T-cell (primary cell): Measurements from ENCODE around the gene PFKFB2. TPM values are rescaled to one million over a fixed set of nuclear protein-coding genes. Genes with fewer than 3 reads are reported as not detected.
A peak's percentile ranks its signal among the peaks of the same experiment; 100 is the strongest.

ENCODE experiments used
- ATAC-seq, 4 experiments: fragments of 200-7000 bp in 3 of 4; fragments of 150-1000 bp in 1 of 4; cut with Tn5 transposase; replicated peaks in 1 of 4; 1 replicate in 3 of 4; 2 replicates in 1 of 4; pipeline ENCODE4 v1.10.0; 2021; ENCODE audit warnings: moderate library complexity in 3 of 4, mild to moderate bottlenecking in 2 of 4, moderate number of reproducible peaks in 1 of 4
- CTCF ChIA-PET, 2 donors: fragments of 300-600 bp; sonication (Branson Sonifier 250); formaldehyde crosslinking; loops; one replicate each; lab custom pipeline; 2022; ENCODE audit warnings: antibody characterized with exemption in 2 of 2; lab: Charles Lee
- POLR2A ChIA-PET, 2 donors: fragments of 300-600 bp; sonication (Branson Sonifier 250); formaldehyde crosslinking; loops; one replicate each; lab custom pipeline; 2022; ENCODE audit warnings: antibody characterized with exemption in 2 of 2; lab: Charles Lee
- DNase-seq, 35 experiments: peaks; one replicate each; pipeline versions ENCODE4 v3.0.0 to v3.0.0-alpha.2; 2013 to 2023
- H3K27ac ChIP-seq: one replicate; pipeline ENCODE4 v1.5.1; 2013; ENCODE audit warnings: low read length
- H3K27me3 ChIP-seq, 2 experiments: replicated peaks in 1 of 2; 1 replicate in 1 of 2; 2 replicates in 1 of 2; pipeline versions ENCODE4 v1.6.1 to v1.7.0; 2013; ENCODE audit warnings: low read length in 1 of 2, mixed read lengths in 1 of 2; ENCODE audit not compliant: control insufficient read depth in 2 of 2, insufficient read depth in 2 of 2; ENCODE audit errors: extremely low read depth in 1 of 2
- H3K36me3 ChIP-seq, 2 donors: 1 replicate in 1 of 2; 2 replicates in 1 of 2; pipeline versions ENCODE4 v1.6.1 to v1.7.0; 2013; ENCODE audit warnings: low read length in 1 of 2; ENCODE audit not compliant: control insufficient read depth in 2 of 2, insufficient read depth in 1 of 2; ENCODE audit errors: extremely low read depth in 1 of 2
- H3K4me1 ChIP-seq, 2 experiments: 1 replicate in 1 of 2; 2 replicates in 1 of 2; pipeline versions ENCODE4 v1.6.1 to v1.7.0; 2013; ENCODE audit warnings: low read length in 2 of 2, mixed read lengths in 1 of 2; ENCODE audit not compliant: insufficient read depth in 2 of 2, control insufficient read depth in 1 of 2; ENCODE audit errors: extremely low read depth in 1 of 2
- H3K4me3 ChIP-seq, 2 donors: 1 replicate in 1 of 2; 2 replicates in 1 of 2; pipeline versions ENCODE4 v1.5.1 to v1.7.0; 2013; ENCODE audit warnings: mild to moderate bottlenecking in 2 of 2, low read length in 1 of 2, moderate library complexity in 1 of 2; ENCODE audit not compliant: control insufficient read depth in 1 of 2; ENCODE audit errors: extremely low read depth in 1 of 2
- H3K9me3 ChIP-seq: 2 replicates; pipeline ENCODE4 v1.7.0; 2013
- H3K27ac Mint-ChIP-seq, 2 donors: one replicate each; pipeline ENCODE4 v1.8.0; 2020 to 2021; ENCODE audit warnings: mild to moderate bottlenecking in 2 of 2, mixed read lengths in 2 of 2
- H3K27me3 Mint-ChIP-seq, 2 donors: one replicate each; pipeline ENCODE4 v1.8.0; 2021 to 2022; ENCODE audit warnings: mixed read lengths in 2 of 2
- H3K36me3 Mint-ChIP-seq: one replicate; pipeline ENCODE4 v1.8.0; 2021; ENCODE audit warnings: mixed read lengths
- H3K4me1 Mint-ChIP-seq, 3 donors: one replicate each; pipeline ENCODE4 v1.8.0; 2020 to 2022; ENCODE audit warnings: mixed read lengths in 3 of 3, mild to moderate bottlenecking in 1 of 3
- H3K4me3 Mint-ChIP-seq, 3 donors: one replicate each; pipeline ENCODE4 v1.8.0; 2020 to 2022; ENCODE audit warnings: mild to moderate bottlenecking in 3 of 3, mixed read lengths in 3 of 3, moderate library complexity in 3 of 3
- H3K9me3 Mint-ChIP-seq, 3 donors: one replicate each; pipeline ENCODE4 v1.8.0; 2020 to 2022; ENCODE audit warnings: mixed read lengths in 3 of 3
- WGBS: methylation state at CpG from one replicate; pipeline ENCODE4 v1.1.5; 2013; ENCODE audit warnings: missing lambda C conversion rate; ENCODE audit not compliant: insufficient coverage; 5-methylcytosine and 5-hydroxymethylcytosine counted together
- total RNA-seq, 35 experiments: library from RNA in 6 of 35; stranded (reverse) in 6 of 35; fragments of 120-200 nt in 1 of 35; gene quantifications; one replicate each; pipeline versions ENCODE4 v1.2.1 to v1.2.4 and lab custom pipeline; 2013 to 2026

Gene PFKFB2
- total RNA-seq, 5 donors from 2014 or later (not counting 1 experiment from before 2014, with no cell fraction given): 1.6 to 4.7 (median 3.2) TPM

DNA sequence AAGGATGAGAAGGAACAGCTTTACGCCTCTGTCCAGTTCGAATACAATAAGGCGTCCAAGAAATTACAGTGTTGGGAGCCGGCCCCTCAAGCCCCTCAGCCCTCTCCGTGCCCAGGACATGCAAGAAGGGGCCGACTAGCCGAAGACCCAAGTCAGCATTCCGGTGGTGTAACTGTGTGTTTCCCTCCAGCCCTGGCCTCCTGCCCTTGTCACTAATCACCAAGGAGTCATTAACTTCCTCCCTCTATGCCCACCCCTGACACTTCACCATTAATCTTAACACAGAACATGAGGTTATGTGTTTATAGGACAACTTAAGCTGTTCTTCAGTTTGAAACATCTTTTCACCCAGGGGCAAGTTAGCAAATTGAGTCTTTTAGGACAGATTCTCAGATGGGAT, 19.2 kb downstream of the PFKFB2 start:
- no peak for ATAC-seq
- Mint-ChIP-seq H3K27me3 (no peaks in the 10 kb centered on the region), H3K4me1 (peaks cover 30 to 38% (median 37%) of the 10 kb centered on the region in 3 donors), H3K9me3 (no peaks in the 10 kb centered on the region), H3K4me3 (peak overlapping the region in 1 of 3 donors; percentile 55), H3K27ac (no peak overlapping the region), H3K36me3 (peaks cover 9% of the 10 kb centered on the region)
- Histone ChIP-seq H3K27me3 (no peaks in the 10 kb centered on the region), H3K9me3 (no peaks in the 10 kb centered on the region), H3K36me3 (no peaks in the 10 kb centered on the region), H3K27ac (no peak overlapping the region), H3K4me3 (no peak overlapping the region), H3K4me1 (peaks cover 24 to 28% of the 10 kb centered on the region in 2 experiments)
- ChIA-PET CTCF (interaction anchor here in 1 of 2 donors (1.0 to 1.1 kb wide), 2 partner anchors 22 to 333 kb away, joined by 3 read pairs; no protein-coding TSS in a partner anchor), POLR2A (no interaction called here)
- 89% methylated on average over 6 of the region's 8 CpGs for WGBS
- no peak for DNase-seq

DNA sequence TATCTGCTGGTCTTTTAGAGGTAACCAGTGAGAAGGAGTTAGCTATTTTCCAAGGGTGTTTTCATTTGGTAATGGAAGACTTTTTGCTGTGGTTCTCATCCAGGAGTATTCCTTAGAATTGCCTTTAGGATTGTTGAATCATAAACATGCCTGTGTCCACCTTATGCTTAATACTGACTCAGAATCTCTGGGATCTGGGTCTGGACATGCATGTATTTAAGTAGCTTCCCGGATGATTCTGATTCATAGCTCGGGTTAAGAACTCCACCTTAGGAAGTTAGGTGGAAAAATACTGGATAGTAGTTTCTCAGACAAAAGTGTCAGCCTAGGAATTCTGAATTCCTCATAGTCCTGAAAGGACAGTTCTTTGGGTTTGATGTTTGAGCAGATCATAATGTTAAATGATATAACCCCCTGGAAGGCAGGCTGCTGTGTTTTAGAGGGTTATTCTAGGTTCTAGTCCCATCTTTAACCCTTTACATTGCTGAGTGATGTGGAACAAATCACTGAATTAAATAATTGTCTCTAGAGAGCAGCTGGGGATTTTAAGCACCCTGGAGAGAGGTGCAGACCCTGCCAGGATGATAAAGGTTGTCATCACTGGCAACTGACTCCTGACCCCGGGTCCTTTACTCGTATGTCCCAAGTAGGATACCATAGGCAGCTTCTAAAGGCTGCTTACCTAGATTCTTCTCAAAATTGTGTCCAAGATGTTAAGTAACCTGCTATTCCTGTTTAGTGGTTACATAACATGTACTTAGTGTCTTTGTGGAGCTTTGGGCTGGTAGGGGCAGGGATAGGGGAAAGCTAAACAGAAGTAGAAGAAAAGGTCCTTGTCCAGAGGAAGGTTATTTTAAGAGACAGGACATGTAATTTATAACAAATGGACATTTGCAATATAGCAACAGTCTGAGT, 21.1 kb downstream of the PFKFB2 start:
- Histone ChIP-seq H3K9me3 (no peaks in the 10 kb centered on the region), H3K36me3 (no peaks in the 10 kb centered on the region), H3K27ac (no peak overlapping the region), H3K27me3 (no peaks in the 10 kb centered on the region), H3K4me1 (peaks cover 21 to 28% of the 10 kb centered on the region in 2 experiments), H3K4me3 (no peak overlapping the region)
- H3K4me3 Mint-ChIP-seq: no peak overlapping the region
- CTCF ChIA-PET: interaction anchor here in 1 of 2 donors (1.5 kb wide), 1 partner anchor 21 kb away, joined by 8 read pairs; the partner anchor contains the start of gene PFKFB2
- no peaks in the 10 kb centered on the region for H3K9me3 Mint-ChIP-seq
- H3K4me1 Mint-ChIP-seq: peaks cover 26 to 37% (median 34%) of the 10 kb centered on the region in 3 donors
- H3K36me3 Mint-ChIP-seq: peaks cover 6% of the 10 kb centered on the region
- no peak for ATAC-seq
- POLR2A ChIA-PET: no interaction called here
- no peak for DNase-seq
- H3K27ac Mint-ChIP-seq: no peak overlapping the region
- no peaks in the 10 kb centered on the region for H3K27me3 Mint-ChIP-seq
- WGBS: no CpG with 5 or more reads among the region's 4 CpGs

- 95% methylated on average over 3 of the region's 5 CpGs for WGBS
- Mint-ChIP-seq H3K27ac (no peak overlapping the region), H3K9me3 (no peaks in the 10 kb centered on the region), H3K36me3 (peaks cover 4% of the 10 kb centered on the region), H3K4me1 (peaks cover 8 to 16% (median 13%) of the 10 kb centered on the region in 3 donors), H3K27me3 (peaks cover 0 to 4% of the 10 kb centered on the region in 2 donors), H3K4me3 (no peak overlapping the region)
- Histone ChIP-seq H3K4me3 (no peak overlapping the region), H3K27ac (no peak overlapping the region), H3K9me3 (no peaks in the 10 kb centered on the region), H3K4me1 (peaks cover 6 to 7% of the 10 kb centered on the region in 2 experiments), H3K36me3 (no peaks in the 10 kb centered on the region), H3K27me3 (no peaks in the 10 kb centered on the region)
- ATAC-seq: no peak
- DNase-seq: no peak
- ChIA-PET CTCF (interaction anchor here (0.6 to 1.5 kb wide), 8 partner anchors 7 to 425 kb away, joined by 3 to 7 read pairs (median 4); partner anchors contain the start of gene PFKFB2 (in 1 of the 2)), POLR2A (no interaction called here)
These were observed 23.3 kb downstream of the PFKFB2 start for GRCh38 chr1:207076181-207076955.

GRCh38 chr1:207077012-207077411, 23.9 kb downstream of the PFKFB2 start:
- 100% methylated on average over 1 of the region's 1 CpG for WGBS

GRCh38 chr1:207077470-207078377, 24.6 kb downstream of the PFKFB2 start:
- H3K27me3 Mint-ChIP-seq: peaks cover 0 to 12% of the 10 kb centered on the region in 2 donors
- H3K9me3 ChIP-seq: no peaks in the 10 kb centered on the region
- H3K27ac Mint-ChIP-seq: no peak overlapping the region
- H3K4me3 Mint-ChIP-seq: no peak overlapping the region
- ChIA-PET POLR2A (no interaction called here), CTCF (interaction anchor here (0.6 to 1.6 kb wide), 5 partner anchors 18 to 28 kb away, joined by 3 to 13 read pairs (median 3); partner anchors contain the start of gene PFKFB2 (in 1 of the 2))
- ATAC-seq: peak; percentile 85 to 92 (median 88)
- H3K27me3 ChIP-seq: no peaks in the 10 kb centered on the region
- H3K4me1 Mint-ChIP-seq: peaks cover 0 to 5% (median under 1%) of the 10 kb centered on the region in 3 donors
- no peaks in the 10 kb centered on the region for H3K36me3 ChIP-seq
- no peak overlapping the region for H3K4me3 ChIP-seq
- peak in 34 of 35 experiments; percentile 31 to 88 (median 56) for DNase-seq
- 57% methylated on average over 1 of the region's 6 CpGs for WGBS
- no peaks in the 10 kb centered on the region for H3K9me3 Mint-ChIP-seq
- H3K4me1 ChIP-seq: no peaks in the 10 kb centered on the region
- H3K36me3 Mint-ChIP-seq: peaks cover 4% of the 10 kb centered on the region
- no peak overlapping the region for H3K27ac ChIP-seq

More at GRCh38 chr1:207077012-207077411, 23.9 kb downstream of the PFKFB2 start:
- H3K4me3 Mint-ChIP-seq: no peak overlapping the region
- CTCF ChIA-PET: interaction anchor here in 1 of 2 donors (0.7 kb wide), 1 partner anchor 27 kb away, joined by 4 read pairs; no protein-coding TSS in a partner anchor
- Histone ChIP-seq H3K27ac (no peak overlapping the region), H3K4me1 (peaks cover under 1 to 3% of the 10 kb centered on the region in 2 experiments), H3K4me3 (no peak overlapping the region), H3K27me3 (no peaks in the 10 kb centered on the region), H3K9me3 (no peaks in the 10 kb centered on the region), H3K36me3 (no peaks in the 10 kb centered on the region)
- POLR2A ChIA-PET: no interaction called here
- no peak for DNase-seq
- peaks cover 1 to 10% (median 7%) of the 10 kb centered on the region in 3 donors for H3K4me1 Mint-ChIP-seq
- H3K27me3 Mint-ChIP-seq: peaks cover 0 to 6% of the 10 kb centered on the region in 2 donors
- peaks cover 4% of the 10 kb centered on the region for H3K36me3 Mint-ChIP-seq
- ATAC-seq: no peak
- no peak overlapping the region for H3K27ac Mint-ChIP-seq
- H3K9me3 Mint-ChIP-seq: no peaks in the 10 kb centered on the region
